HG03378 (cell line): ENCODE measurements around the gene IL12RB1.

Source experiments
- ATAC-seq: cut with Tn5 transposase; IDR thresholded peaks from one replicate; pipeline ENCODE4 v1.9.1; 2021; ENCODE audit warnings: mild to moderate bottlenecking, moderate library complexity; ENCODE audit not compliant: unreplicated experiment

Gene IL12RB1

GRCh38 chr19:18013210-18014111 is 73.3 kb downstream of the IL12RB1 start:
- no peak for ATAC-seq

DNA sequence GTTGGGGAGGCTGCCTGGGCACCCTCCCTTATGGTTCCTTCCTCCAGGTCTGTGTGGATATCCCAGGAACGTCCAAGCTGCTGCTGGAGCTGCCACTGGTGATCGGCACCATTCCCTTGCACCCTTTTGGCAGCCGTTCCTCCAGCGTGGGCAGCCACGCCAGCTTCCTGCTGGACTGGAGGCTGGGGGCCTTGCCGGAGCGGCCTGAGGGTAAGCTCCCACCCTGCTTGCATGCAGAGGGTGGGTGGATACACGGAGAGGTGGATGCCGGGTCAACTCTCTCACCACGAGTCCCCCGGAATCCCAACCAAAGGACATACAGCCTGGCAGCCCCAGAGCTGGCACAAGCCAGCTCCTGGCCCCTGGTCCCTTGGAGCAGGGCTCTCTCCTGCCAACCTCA is 76.6 kb downstream of the IL12RB1 start:
- ATAC-seq = no peak

GRCh38 chr19:18009412-18010066 is 77.2 kb downstream of the IL12RB1 start:
- ATAC-seq = no peak
